Measurements from ENCODE around the gene SDCBP2.

Gene SDCBP2

GRCh38 chr20:1297486-1297885 lies 31.5 kb downstream of the SDCBP2 start:
- no peak for DNase-seq (ENCODE audit: low read depth)

- no peak for DNase-seq (ENCODE audit: low read depth)
These were observed 32.0 kb downstream of the SDCBP2 start for GRCh38 chr20:1296922-1297321.

GRCh38 chr20:1296117-1296610 lies 32.8 kb downstream of the SDCBP2 start:
- DNase-seq (ENCODE audit: low read depth): no peak

- no peak for DNase-seq (ENCODE audit: low read depth)
These were observed 33.5 kb downstream of the SDCBP2 start for GRCh38 chr20:1295276-1295930.

- DNase-seq (ENCODE audit: low read depth): no peak
These were observed 34.4 kb downstream of the SDCBP2 start for GRCh38 chr20:1294497-1294896.

GRCh38 chr20:1293641-1294379 lies 35.1 kb downstream of the SDCBP2 start:
- no peak for DNase-seq (ENCODE audit: low read depth)

GRCh38 chr20:1292620-1293019 lies 36.3 kb downstream of the SDCBP2 start:
- no peak for DNase-seq (ENCODE audit: low read depth)

- no peak for DNase-seq (ENCODE audit: low read depth)
These were observed 37.7 kb downstream of the SDCBP2 start for GRCh38 chr20:1291191-1291741.

- DNase-seq (ENCODE audit: low read depth): no peak
These were observed 41.0 kb downstream of the SDCBP2 start for GRCh38 chr20:1287787-1288569.

- DNase-seq (ENCODE audit: low read depth): no peak
These were observed 41.6 kb downstream of the SDCBP2 start for GRCh38 chr20:1287306-1287705.

- DNase-seq (ENCODE audit: low read depth): no peak
These were observed 42.5 kb downstream of the SDCBP2 start for GRCh38 chr20:1286267-1287024.

- no peak for DNase-seq (ENCODE audit: low read depth)
These were observed 45.1 kb downstream of the SDCBP2 start for GRCh38 chr20:1283522-1284510.

- DNase-seq (ENCODE audit: low read depth): no peak
These were observed 46.0 kb downstream of the SDCBP2 start for GRCh38 chr20:1282966-1283365.

GRCh38 chr20:1281279-1282057 lies 47.5 kb downstream of the SDCBP2 start:
- no peak for DNase-seq (ENCODE audit: low read depth)

- no peak for DNase-seq (ENCODE audit: low read depth)
These were observed 48.5 kb downstream of the SDCBP2 start for GRCh38 chr20:1280195-1281102.

- no peak for DNase-seq (ENCODE audit: low read depth)
These were observed 49.9 kb downstream of the SDCBP2 start for GRCh38 chr20:1278993-1279392.

- no peak for DNase-seq (ENCODE audit: low read depth)
These were observed 51.2 kb downstream of the SDCBP2 start for GRCh38 chr20:1277529-1278322.

- no peak for DNase-seq (ENCODE audit: low read depth)
These were observed 53.0 kb downstream of the SDCBP2 start for GRCh38 chr20:1275919-1276318.

All from activated T-helper 9 cell treated with anti-CD3 and anti-CD28 coated beads, Interleukin-2, amount 50 U/mL, for 16 hours (primary cell).